Measurements from ENCODE around the gene PCDHA11. TPM values are rescaled to one million over a fixed set of nuclear protein-coding genes. Genes with fewer than 3 reads are reported as not detected.
"Not testable (repeated sequence)": the region's sequence is repeated elsewhere in the genome, so short reads cannot be mapped to it uniquely, and the experiment has no call there.

The PCDHA11 gene
- total RNA-seq, 1 donor, result 0.09 TPM

GRCh38 chr5:140842798-140843733, 25.7 kb upstream of the PCDHA11 start:
- no peak for DNase-seq (ENCODE audit: low read depth)
- TF ChIP-seq CTCF (IDR thresholded peaks at IDR 0.05; ENCODE audit: insufficient read depth, low read length), result no peak
- no peak overlapping the region for H3K4me3 ChIP-seq (ENCODE audit: low read depth, low read length)

- DNase-seq (ENCODE audit: low read depth), result not testable (repeated sequence)
Observed at GRCh38 chr5:140848139-140849102, 20.3 kb upstream of the PCDHA11 start, which contains the start of gene PCDHA9. Gene PCDHA9, plus strand, starts transcription at chr5:140848382. Its CDS starts 114 bp downstream, at chr5:140848496.

GRCh38 chr5:140849831-140850634, 18.7 kb upstream of the PCDHA11 start:
- DNase-seq (ENCODE audit: low read depth); H3K4me3 ChIP-seq (ENCODE audit: low read depth, low read length): not testable (repeated sequence)

More at GRCh38 chr5:140848139-140849102, 20.3 kb upstream of the PCDHA11 start, which contains the start of gene PCDHA9:
- H3K4me3 ChIP-seq (ENCODE audit: low read depth, low read length), result not testable (repeated sequence)

- H3K4me3 ChIP-seq (ENCODE audit: low read depth, low read length), result no peak within 1 kb of the TSS
- peak; percentile 1 for DNase-seq (ENCODE audit: low read depth)
- TF ChIP-seq CTCF (IDR thresholded peaks at IDR 0.05; ENCODE audit: insufficient read depth, low read length), result no peak
Observed at GRCh38 chr5:140855772-140856674, 12.7 kb upstream of the PCDHA11 start, which contains the start of gene PCDHA10. Gene PCDHA10, plus strand, starts transcription at chr5:140855897. Its CDS starts 152 bp downstream, at chr5:140856049.

- no peak for DNase-seq (ENCODE audit: low read depth)
- TF ChIP-seq CTCF (IDR thresholded peaks at IDR 0.05; ENCODE audit: insufficient read depth, low read length), result no peak
- H3K4me3 ChIP-seq (ENCODE audit: low read depth, low read length), result no peak overlapping the region
Observed at GRCh38 chr5:140857177-140857986, 11.4 kb upstream of the PCDHA11 start.

- DNase-seq (ENCODE audit: low read depth), result no peak
- H3K4me3 ChIP-seq (ENCODE audit: low read depth, low read length), result no peak overlapping the region
- TF ChIP-seq CTCF (IDR thresholded peaks at IDR 0.05; ENCODE audit: insufficient read depth, low read length), result no peak
Observed at GRCh38 chr5:140857987-140858240, 10.8 kb upstream of the PCDHA11 start.
